HG02840 (cell line): ENCODE results near the gene RERE.
A peak's percentile ranks its signal among the peaks of the same experiment; 100 is the strongest.
"Not testable (repeated sequence)": the region's sequence is repeated elsewhere in the genome, so short reads cannot be mapped to it uniquely, and the experiment has no call there.

ENCODE experiments used
- ATAC-seq: cut with Tn5 transposase; IDR thresholded peaks from one replicate; pipeline ENCODE4 v1.9.1; 2021; ENCODE audit warnings: mild to moderate bottlenecking, moderate library complexity, moderate number of reproducible peaks; ENCODE audit not compliant: unreplicated experiment, low FRiP score

Gene RERE

GRCh38 chr1:8625981-8626898 is 191.2 kb downstream of the RERE start:
- ATAC-seq: no peak

- no peak for ATAC-seq
Measured at GRCh38 chr1:8625491-8625890, 191.9 kb downstream of the RERE start.

DNA sequence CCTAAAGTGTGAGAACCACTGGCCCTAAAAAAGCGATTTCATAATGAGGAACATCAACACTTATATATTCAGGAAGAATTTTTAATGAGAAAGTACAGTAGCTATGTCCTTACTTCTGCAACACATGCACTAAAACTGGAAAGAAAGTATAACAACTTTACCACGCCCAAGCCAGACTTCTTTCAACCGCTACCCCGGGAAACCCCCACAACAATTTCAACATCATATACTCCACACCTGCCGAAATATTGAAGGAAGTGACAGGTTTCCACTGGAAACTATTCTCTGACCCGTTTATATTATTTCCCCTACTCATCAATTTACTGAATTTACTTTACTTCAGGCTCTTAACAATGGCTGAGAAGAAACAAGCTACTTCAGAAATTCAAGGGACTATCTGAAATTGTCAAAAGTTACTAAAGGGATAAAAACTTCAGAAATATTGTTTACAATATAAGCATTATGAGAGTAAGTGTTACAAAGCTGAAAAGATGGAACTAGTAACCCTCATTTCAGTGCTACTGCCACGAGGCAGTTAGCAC is 193.7 kb downstream of the RERE start:
- not testable (repeated sequence) for ATAC-seq

DNA sequence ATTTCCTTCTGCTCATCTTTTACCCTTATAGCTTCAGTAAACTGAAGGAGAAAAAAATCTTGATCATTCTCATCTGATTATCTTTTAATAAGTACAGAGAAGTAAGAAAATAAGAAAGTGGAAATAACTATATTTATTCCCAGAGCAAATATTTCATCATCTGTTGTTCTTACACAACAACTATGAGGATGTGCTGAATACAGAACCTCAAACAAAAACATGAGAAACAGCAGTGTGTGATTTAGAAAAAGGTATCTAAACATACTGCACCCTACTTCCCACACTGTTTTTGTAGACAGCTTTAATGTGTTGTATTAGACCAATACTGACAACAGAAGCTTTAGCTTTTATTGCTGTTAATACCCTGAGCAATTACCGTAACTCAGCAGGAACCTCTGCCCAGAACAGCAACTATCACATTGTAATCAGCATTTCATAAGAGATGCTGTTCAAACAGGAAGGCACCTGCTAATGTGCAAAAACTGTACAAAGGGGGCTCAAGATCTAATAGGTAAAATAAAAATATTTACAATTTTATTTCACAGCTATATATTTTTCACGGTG is 195.6 kb downstream of the RERE start:
- not testable (repeated sequence) for ATAC-seq

- ATAC-seq: not testable (repeated sequence)
Measured at GRCh38 chr1:8621034-8621582, 196.3 kb downstream of the RERE start.

- ATAC-seq: not testable (repeated sequence)
Measured at GRCh38 chr1:8619917-8620502, 197.4 kb downstream of the RERE start.

DNA sequence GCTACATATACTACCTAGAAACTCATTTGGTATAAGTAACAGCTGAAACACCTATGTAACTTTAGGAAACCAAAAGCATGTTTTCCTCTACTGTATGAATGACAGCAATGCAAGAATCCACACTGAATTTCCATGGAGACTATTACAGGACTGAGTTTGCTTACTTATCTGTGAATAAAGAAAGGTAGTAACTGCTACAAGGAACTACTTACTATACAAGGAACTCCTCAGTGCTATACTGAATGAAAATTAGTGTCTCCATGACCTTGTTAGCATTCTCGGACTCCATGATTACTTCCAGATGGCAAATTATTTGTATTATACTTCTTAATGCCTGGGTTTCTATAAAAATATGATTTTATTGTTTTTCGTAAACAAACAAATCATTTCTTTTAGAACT is 198.0 kb downstream of the RERE start:
- not testable (repeated sequence) for ATAC-seq

GRCh38 chr1:8616791-8617190 is 200.6 kb downstream of the RERE start:
- not testable (repeated sequence) for ATAC-seq

DNA sequence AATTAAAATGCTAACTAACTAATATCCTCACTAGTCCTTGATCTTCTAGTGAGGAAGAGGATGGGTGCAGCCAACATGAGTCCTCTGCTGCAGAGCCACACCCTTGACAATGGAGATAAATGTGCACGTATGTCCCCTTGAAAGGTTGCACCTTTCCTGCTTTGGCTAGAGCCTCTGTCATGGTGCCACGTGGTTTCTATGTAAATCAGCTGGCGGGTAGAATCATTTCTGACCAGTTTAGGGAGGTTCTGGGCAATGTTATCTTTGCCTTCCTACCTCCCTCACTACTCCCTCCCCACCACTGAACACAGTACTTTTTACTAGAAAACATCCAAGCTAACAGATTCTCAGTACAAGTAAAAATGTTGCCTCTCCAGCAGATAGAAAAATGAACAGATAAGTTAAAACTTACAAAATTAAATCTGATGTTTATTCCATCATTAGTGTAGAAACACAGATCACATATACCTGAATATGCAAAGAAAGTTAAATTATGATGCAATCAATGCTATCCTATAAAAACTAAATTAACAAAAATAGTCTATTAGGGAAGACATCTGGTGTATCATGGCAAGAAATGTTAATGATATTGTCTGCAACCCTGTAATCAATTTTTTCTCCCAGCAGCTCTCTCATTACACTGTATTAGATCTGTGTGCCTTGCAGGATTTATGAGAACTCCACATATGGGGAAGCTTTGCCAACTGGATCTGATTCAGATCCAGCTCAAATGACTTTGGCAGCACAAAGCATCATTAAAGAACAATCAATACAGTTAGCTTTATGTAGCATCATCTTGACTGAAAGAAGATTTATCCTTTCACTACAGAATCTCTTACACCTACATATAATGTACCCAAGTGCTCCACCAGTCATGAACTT is 205.6 kb downstream of the RERE start:
- ATAC-seq: not testable (repeated sequence)

DNA sequence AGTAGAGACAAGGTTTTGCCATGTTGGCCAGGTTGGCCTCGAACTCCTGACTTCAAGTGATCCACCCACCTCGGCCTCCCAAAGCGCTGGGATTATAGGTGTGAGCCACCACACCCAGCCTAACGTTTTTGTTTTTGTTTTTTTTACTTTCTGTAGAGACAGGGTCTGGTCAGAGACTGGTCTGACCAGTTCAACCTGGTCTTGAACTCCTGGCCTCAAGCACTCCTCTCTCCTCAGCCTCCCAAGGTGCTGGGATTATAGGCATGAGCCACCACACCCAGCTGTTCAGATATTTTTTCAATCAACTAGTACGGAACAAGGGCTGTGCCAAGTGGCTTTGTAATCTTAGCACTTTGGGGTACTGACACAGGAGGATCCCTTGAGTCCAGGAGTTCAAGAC is 209.5 kb downstream of the RERE start:
- ATAC-seq: no peak

GRCh38 chr1:8604041-8604945 is 213.1 kb downstream of the RERE start:
- peak; percentile 72 for ATAC-seq

- ATAC-seq: no peak
Measured at GRCh38 chr1:8603220-8603616, 214.2 kb downstream of the RERE start.

DNA sequence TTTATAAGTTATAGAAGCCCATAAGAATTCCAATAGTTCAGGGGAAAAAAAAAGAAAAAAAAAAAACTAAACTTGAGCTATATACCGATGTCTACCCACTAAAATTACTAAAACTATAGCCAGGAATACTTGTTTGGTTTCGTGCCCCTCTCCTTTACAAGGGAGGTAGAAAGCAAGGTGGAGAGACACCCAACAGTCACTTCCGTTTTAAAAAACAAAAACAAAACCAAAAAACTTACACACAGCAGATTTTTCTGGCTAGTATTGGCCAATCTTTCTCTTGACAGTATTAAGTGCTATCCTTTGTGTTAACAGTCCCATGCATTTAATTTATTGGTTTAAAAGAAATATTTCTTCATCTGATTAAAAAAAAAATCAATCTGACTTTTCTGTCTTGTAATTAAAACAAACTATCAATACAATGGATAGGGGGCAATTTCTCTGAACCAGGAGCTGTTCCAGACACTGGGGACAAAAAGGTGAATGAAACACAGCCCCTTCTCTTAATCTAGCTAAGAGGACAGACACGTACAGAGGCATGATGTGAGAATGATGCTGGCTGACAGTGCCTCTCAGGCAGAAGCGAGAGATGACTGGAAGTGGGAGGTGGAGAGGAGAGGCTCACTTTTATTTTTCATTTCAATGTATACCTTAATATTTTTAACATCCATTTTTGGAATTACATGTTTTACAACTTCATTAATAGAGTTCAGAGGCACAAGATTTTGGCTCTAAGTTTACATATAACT is 214.8 kb downstream of the RERE start:
- no peak for ATAC-seq

DNA sequence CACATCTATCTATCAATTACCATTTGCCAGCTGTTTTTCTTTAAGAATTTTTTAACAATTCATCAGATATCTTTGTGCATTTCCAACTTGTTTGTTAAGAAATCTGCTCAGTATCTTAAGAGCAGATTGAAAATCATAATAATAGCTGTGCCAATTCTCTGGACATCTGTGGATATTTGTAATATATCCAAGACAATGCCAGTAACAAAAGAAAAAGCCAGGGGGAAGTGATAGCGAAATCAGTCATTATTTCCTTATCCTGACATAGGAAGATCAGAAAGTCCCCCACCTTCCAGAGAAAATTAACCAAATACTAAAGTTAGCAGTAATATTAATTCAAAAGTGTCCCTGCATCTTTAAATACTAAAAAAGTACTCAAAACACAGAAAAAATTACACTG is 217.1 kb downstream of the RERE start:
- no peak for ATAC-seq

- ATAC-seq: no peak
Measured at GRCh38 chr1:8599646-8600212, 217.7 kb downstream of the RERE start.

GRCh38 chr1:8598783-8599182 is 218.7 kb downstream of the RERE start:
- no peak for ATAC-seq

GRCh38 chr1:8598060-8598724 is 219.2 kb downstream of the RERE start:
- ATAC-seq: no peak
